BE2C (cell line): ENCODE data around the gene ADAM11.

Source experiments
- DNase-seq: peaks from one replicate; pipeline ENCODE4 v3.0.0-alpha.2; 2020
- H3K27me3 ChIP-seq: fragments of 250-450 bp; sonication (Bioruptor Pico); 2 replicates; pipeline ENCODE4 v1.5.1; 2020; ENCODE audit warnings: mild to moderate bottlenecking
- H3K36me3 ChIP-seq: fragments of 250-450 bp; sonication (Bioruptor Pico); 2 replicates; pipeline ENCODE4 v1.5.1; 2020; ENCODE audit warnings: mild to moderate bottlenecking
- H3K4me1 ChIP-seq: fragments of 250-450 bp; sonication (Bioruptor Pico); 2 replicates; pipeline ENCODE4 v1.5.1; 2020
- H3K4me3 ChIP-seq: 2 replicates; pipeline ENCODE4 v1.5.1; 2011; ENCODE audit warnings: low read depth, low read length
- H3K9me3 ChIP-seq: fragments of 250-450 bp; sonication (Bioruptor Pico); 2 replicates; pipeline ENCODE4 v1.5.1; 2020
- TF ChIP-seq, protein P1 (sequence below): IDR thresholded peaks from 2 replicates; pipeline ENCODE4 v1.5.1; 2012; ENCODE audit warnings: mild to moderate bottlenecking, low read depth, low read length

Gene ADAM11

DNA sequence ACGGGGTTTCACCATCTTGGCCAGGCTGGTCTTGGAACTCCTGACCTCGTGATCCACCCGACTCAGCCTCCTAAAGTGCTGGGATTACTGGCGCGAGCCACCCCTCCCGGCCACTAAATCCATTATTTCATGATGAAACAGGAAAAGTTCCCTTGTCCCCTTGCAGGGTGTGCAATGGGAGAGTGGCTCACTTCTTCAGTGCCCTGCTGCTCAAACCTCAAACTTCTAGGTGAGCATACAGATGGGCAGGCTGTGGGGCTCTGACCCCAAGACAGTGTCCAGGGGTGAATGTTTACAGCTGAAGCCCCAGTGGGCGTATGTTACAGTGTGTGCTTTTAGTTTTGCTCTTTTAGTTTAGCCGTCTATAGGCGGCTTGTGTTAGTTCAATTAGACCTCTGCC lies 36.6 kb downstream of the ADAM11 start:
- H3K4me1 ChIP-seq, result no peaks in the 10 kb centered on the region
- TF ChIP-seq, protein P1, sequence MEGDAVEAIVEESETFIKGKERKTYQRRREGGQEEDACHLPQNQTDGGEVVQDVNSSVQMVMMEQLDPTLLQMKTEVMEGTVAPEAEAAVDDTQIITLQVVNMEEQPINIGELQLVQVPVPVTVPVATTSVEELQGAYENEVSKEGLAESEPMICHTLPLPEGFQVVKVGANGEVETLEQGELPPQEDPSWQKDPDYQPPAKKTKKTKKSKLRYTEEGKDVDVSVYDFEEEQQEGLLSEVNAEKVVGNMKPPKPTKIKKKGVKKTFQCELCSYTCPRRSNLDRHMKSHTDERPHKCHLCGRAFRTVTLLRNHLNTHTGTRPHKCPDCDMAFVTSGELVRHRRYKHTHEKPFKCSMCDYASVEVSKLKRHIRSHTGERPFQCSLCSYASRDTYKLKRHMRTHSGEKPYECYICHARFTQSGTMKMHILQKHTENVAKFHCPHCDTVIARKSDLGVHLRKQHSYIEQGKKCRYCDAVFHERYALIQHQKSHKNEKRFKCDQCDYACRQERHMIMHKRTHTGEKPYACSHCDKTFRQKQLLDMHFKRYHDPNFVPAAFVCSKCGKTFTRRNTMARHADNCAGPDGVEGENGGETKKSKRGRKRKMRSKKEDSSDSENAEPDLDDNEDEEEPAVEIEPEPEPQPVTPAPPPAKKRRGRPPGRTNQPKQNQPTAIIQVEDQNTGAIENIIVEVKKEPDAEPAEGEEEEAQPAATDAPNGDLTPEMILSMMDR, result no peak
- no peak overlapping the region for H3K4me3 ChIP-seq
- no peaks in the 10 kb centered on the region for H3K9me3 ChIP-seq
- 0 out of 2 replicates have a peak, but pooled peaks cover 4% of the 10 kb centered on the region for H3K36me3 ChIP-seq
- DNase-seq, result no peak
- no peaks in the 10 kb centered on the region for H3K27me3 ChIP-seq

DNA sequence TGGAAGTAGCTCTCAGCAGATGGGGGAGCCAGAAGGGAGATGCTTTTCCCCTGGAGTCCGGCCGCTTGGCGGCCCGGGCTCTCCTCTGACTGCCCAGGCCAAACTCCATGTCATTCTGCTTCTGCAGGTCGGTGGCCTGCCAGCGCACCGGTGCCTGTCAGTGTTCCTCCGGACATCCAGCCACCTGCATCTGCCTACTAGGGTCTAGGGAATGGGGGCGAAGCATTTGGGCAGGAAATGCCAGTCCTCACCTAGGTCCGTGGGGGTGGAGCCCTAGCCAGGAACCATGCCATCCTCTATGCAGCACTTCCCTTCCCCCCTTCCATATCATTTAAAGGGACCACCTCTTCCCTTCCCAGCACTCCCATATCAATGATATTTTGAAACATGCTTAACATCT lies 37.1 kb downstream of the ADAM11 start:
- no peak for DNase-seq
- TF ChIP-seq, protein P1, result no peak

DNA sequence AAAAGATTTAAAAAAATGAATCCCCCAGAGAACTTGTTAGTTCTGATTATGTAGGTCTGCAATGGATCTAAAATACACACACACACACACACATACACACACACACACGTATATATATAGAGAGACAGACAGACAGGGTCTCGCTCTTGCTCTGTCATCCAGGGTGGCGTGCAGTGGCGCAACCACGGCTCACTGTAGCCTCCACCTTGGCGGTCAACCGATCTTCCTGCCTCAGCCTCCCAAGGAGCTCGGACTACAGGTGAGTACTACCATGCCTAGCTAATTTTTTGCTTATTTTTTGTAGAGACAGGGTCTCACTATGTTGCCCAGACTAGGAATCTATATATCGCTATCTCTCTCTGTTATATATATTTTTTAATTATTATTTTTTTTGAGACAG lies 37.9 kb downstream of the ADAM11 start:
- Histone ChIP-seq H3K4me3 (no peak overlapping the region), H3K9me3 (no peaks in the 10 kb centered on the region), H3K4me1 (no peaks in the 10 kb centered on the region), H3K36me3 (0 out of 2 replicates have a peak, but pooled peaks cover 4% of the 10 kb centered on the region), H3K27me3 (no peaks in the 10 kb centered on the region)
- DNase-seq, result no peak
- TF ChIP-seq, protein P1, result no peak

More for the DNA sequence above, 37.1 kb downstream of the ADAM11 start:
- no peaks in the 10 kb centered on the region for H3K27me3 ChIP-seq
- H3K36me3 ChIP-seq, result 0 out of 2 replicates have a peak, but pooled peaks cover 4% of the 10 kb centered on the region
- H3K4me3 ChIP-seq, result no peak overlapping the region
- H3K4me1 ChIP-seq, result no peaks in the 10 kb centered on the region
- H3K9me3 ChIP-seq, result no peaks in the 10 kb centered on the region

DNA sequence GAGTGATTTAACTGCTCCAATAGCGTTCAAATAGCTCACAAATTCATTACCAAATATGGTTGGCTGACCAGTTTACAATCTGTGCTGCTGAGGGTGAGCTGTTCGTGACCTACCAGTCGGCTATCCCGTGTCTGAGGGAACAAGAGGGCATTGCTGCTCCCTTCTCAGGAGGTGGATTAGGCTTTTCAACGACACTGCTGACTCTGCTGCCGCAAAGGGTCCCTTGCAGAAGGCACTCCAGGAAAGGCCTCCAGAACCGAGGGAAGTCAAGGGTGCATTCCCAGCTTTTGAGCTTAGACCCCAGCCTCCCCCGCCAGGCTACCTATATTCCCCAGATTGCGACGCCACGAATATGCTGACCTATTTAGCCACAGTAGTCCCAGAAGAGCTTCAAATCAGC lies 39.0 kb downstream of the ADAM11 start:
- H3K9me3 ChIP-seq, result no peaks in the 10 kb centered on the region
- TF ChIP-seq, protein P1, result no peak
- H3K27me3 ChIP-seq, result no peaks in the 10 kb centered on the region
- H3K36me3 ChIP-seq, result 0 out of 2 replicates have a peak, but pooled peaks cover 4% of the 10 kb centered on the region
- no peaks in the 10 kb centered on the region for H3K4me1 ChIP-seq
- H3K4me3 ChIP-seq, result no peak overlapping the region
- no peak for DNase-seq

DNA sequence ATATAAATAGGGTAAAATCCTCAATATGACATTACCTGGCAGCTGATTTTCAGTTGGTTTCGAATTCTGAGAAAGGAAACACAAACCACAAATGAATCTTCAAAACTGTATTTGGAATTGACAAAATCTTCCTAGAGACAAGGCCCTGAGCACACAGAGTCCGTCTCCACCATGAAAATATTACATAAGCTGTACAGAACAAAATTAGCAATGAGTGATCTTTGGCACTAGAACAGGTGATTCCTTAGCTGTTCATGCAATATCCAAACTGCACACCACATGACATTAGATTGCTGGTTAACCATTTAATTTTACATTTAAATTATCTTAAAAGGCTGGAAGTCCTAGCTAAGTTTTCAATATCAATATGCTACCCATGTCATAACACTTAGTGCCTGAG lies 39.6 kb downstream of the ADAM11 start:
- DNase-seq, result no peak
- TF ChIP-seq, protein P1, result no peak
- no peaks in the 10 kb centered on the region for H3K27me3 ChIP-seq
- H3K4me1 ChIP-seq, result no peaks in the 10 kb centered on the region
- H3K4me3 ChIP-seq, result no peak overlapping the region
- no peaks in the 10 kb centered on the region for H3K9me3 ChIP-seq
- H3K36me3 ChIP-seq, result peaks cover 4% of the 10 kb centered on the region; the same call in 1 of the 2 replicates

DNA sequence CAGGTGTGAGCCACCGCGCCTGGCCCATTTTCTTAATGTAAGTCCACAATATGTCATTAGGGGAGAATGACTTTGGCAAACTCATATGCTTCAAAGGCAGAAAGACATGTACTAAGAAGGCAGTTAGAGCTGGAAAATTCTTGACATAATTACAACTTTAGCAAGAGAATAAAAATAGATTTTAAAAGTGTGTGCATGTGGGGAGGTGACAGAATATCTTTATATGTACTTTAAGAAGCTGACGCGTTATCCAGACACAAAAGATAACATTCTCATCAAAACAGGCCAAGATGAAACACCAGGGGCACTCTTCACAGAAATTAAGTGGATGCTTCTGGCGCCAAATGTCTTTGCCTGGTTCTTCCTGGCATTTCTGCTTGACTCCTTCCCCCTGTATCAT lies 43.1 kb downstream of the ADAM11 start:
- peaks cover 29% of the 10 kb centered on the region for H3K36me3 ChIP-seq
- H3K9me3 ChIP-seq, result no peaks in the 10 kb centered on the region
- no peak overlapping the region for H3K4me3 ChIP-seq
- no peaks in the 10 kb centered on the region for H3K27me3 ChIP-seq
- H3K4me1 ChIP-seq, result no peaks in the 10 kb centered on the region
- DNase-seq, result no peak
- TF ChIP-seq, protein P1, result no peak
